Upper lobe of left lung (tissue), 4 donors: Measurements from ENCODE around the gene GSG1.

Source experiments
- POLR2A ChIP-seq, 4 donors: fragments of 450-650 bp; IDR thresholded peaks; one replicate each; pipeline ENCODE4 v1.5.1; 2016 to 2017; ENCODE audit warnings: antibody characterized with exemption in 4 of 4, mild to moderate bottlenecking in 2 of 4
- POLR2AphosphoS5 ChIP-seq, 2 donors: sonication (generic); formaldehyde crosslinking; IDR thresholded peaks; one replicate each; pipeline ENCODE4 v1.5.1; 2017; ENCODE audit warnings: antibody characterized with exemption in 2 of 2
- TF ChIP-seq, protein P1 (sequence below), 6 experiments: fragments of 450-650 bp in 4 of 6; fragments of 200-600 bp in 2 of 6; sonication (generic) in 2 of 6; IDR thresholded peaks; one replicate each; pipeline ENCODE4 v1.5.1; 2016 to 2019; ENCODE audit warnings: antibody characterized with exemption in 6 of 6

DNA sequence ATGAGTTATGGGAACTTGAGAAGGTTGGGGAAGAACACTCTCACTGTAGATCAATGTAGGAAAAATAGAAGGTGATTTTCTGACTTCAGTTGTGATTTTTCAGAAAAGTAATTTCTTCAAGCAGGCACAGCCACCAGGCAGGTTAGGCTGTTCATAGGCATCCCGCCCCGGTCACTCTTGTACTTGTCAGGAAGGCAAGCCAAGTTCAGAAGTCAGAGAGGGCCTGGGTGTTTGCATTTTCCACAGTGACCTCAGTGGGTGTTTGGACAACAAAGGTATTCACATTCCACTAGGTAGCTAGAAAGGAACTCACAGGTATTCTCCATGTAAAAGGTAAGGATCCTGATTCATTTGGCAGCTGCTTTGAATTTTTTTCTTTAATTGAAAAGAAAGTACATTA, 62.2 kb downstream of the GSG1 start:
- TF ChIP-seq, protein P1, sequence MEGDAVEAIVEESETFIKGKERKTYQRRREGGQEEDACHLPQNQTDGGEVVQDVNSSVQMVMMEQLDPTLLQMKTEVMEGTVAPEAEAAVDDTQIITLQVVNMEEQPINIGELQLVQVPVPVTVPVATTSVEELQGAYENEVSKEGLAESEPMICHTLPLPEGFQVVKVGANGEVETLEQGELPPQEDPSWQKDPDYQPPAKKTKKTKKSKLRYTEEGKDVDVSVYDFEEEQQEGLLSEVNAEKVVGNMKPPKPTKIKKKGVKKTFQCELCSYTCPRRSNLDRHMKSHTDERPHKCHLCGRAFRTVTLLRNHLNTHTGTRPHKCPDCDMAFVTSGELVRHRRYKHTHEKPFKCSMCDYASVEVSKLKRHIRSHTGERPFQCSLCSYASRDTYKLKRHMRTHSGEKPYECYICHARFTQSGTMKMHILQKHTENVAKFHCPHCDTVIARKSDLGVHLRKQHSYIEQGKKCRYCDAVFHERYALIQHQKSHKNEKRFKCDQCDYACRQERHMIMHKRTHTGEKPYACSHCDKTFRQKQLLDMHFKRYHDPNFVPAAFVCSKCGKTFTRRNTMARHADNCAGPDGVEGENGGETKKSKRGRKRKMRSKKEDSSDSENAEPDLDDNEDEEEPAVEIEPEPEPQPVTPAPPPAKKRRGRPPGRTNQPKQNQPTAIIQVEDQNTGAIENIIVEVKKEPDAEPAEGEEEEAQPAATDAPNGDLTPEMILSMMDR (IDR thresholded peaks at IDR 0.05) = no peak
- no peak for TF ChIP-seq POLR2AphosphoS5 (IDR thresholded peaks at IDR 0.05)
- no peak for TF ChIP-seq POLR2A (IDR thresholded peaks at IDR 0.05)
